GM18870 (cell line): ENCODE results near the gene ZNF24.

Experiments
- ATAC-seq: cut with Tn5 transposase; IDR thresholded peaks from one replicate; pipeline ENCODE4 v1.9.1; 2021; ENCODE audit warnings: moderate library complexity; ENCODE audit not compliant: unreplicated experiment

Gene ZNF24

GRCh38 chr18:35355140-35355618 lies 11.0 kb upstream of the ZNF24 start:
- ATAC-seq: peak; percentile 95

GRCh38 chr18:35352778-35353177 lies 8.6 kb upstream of the ZNF24 start:
- no peak for ATAC-seq

GRCh38 chr18:35352283-35352682 lies 8.1 kb upstream of the ZNF24 start:
- no peak for ATAC-seq

GRCh38 chr18:35348001-35348400 lies 3.8 kb upstream of the ZNF24 start:
- no peak for ATAC-seq

GRCh38 chr18:35345950-35346349 lies 1.7 kb upstream of the ZNF24 start:
- no peak for ATAC-seq

GRCh38 chr18:35345460-35345921 lies 1.3 kb upstream of the ZNF24 start:
- no peak for ATAC-seq

GRCh38 chr18:35344736-35345459 lies 678 bp upstream of the ZNF24 start:
- ATAC-seq: peak; percentile 18

- ATAC-seq: no peak
Observed at GRCh38 chr18:35343488-35343935, 708 bp downstream of the ZNF24 start.

- no peak for ATAC-seq
Observed at GRCh38 chr18:35337286-35337685, 6.9 kb downstream of the ZNF24 start.

- no peak for ATAC-seq
Observed at GRCh38 chr18:35335866-35336265, 8.4 kb downstream of the ZNF24 start.

GRCh38 chr18:35334821-35335220 lies 9.4 kb downstream of the ZNF24 start:
- no peak for ATAC-seq

- no peak for ATAC-seq
Observed at GRCh38 chr18:35334212-35334611, 10.0 kb downstream of the ZNF24 start.

GRCh38 chr18:35331367-35332087 lies 12.7 kb downstream of the ZNF24 start:
- ATAC-seq: no peak

- no peak for ATAC-seq
Observed at GRCh38 chr18:35328868-35329267, 15.4 kb downstream of the ZNF24 start.

GRCh38 chr18:35326695-35327387 lies 17.4 kb downstream of the ZNF24 start:
- ATAC-seq: no peak

- no peak for ATAC-seq
Observed at GRCh38 chr18:35324926-35325655, 19.1 kb downstream of the ZNF24 start.

- no peak for ATAC-seq
Observed at GRCh38 chr18:35322486-35323458, 21.4 kb downstream of the ZNF24 start.

- no peak for ATAC-seq
Observed at GRCh38 chr18:35311496-35311895, 32.7 kb downstream of the ZNF24 start.

GRCh38 chr18:35306588-35307250 lies 37.5 kb downstream of the ZNF24 start:
- no peak for ATAC-seq
